B cell (primary cell): Measurements from ENCODE around the gene PHYH. TPM values are rescaled to one million over a fixed set of nuclear protein-coding genes. Genes with fewer than 3 reads are reported as not detected.

ENCODE experiments used
- ATAC-seq: fragments of 200-7000 bp; cut with Tn5 transposase; one replicate; pipeline ENCODE4 v1.10.0; 2021; ENCODE audit warnings: low read depth, mild to moderate bottlenecking, moderate number of reproducible peaks, moderate library complexity
- CTCF ChIA-PET: fragments of 350-600 bp; sonication (Branson Sonifier 250); formaldehyde crosslinking; loops from one replicate; lab custom pipeline; 2021; ENCODE audit warnings: antibody characterized with exemption, inconsistent platforms; lab: Charles Lee
- POLR2A ChIA-PET: fragments of 350-600 bp; sonication (Branson Sonifier 250); formaldehyde crosslinking; loops from one replicate; lab custom pipeline; 2021; ENCODE audit warnings: antibody characterized with exemption; lab: Charles Lee
- DNase-seq: peaks from one replicate; pipeline ENCODE4 v3.0.0; 2013
- H2AFZ ChIP-seq: 2 replicates; pipeline ENCODE4 v1.6.1; 2012; ENCODE audit warnings: mild to moderate bottlenecking, low read depth, low read length; ENCODE audit not compliant: insufficient read depth, poor library complexity, severe bottlenecking
- H3K27ac ChIP-seq, 2 donors: 1 replicate in 1 of 2; 2 replicates in 1 of 2; pipeline ENCODE4 v1.5.1; 2012 to 2013; ENCODE audit warnings: low read length in 2 of 2, mild to moderate bottlenecking in 2 of 2, moderate library complexity in 1 of 2
- H3K27me3 ChIP-seq, 4 experiments: fragments of 200-600 bp in 1 of 4; sonication (generic) in 1 of 4; replicated peaks in 1 of 4; 1 replicate in 2 of 4; 2 replicates in 2 of 4; pipeline versions ENCODE4 v1.6.1 to v1.7.0; 2013 to 2016; ENCODE audit warnings: low read length in 3 of 4, mild to moderate bottlenecking in 2 of 4, mixed read lengths in 1 of 4, moderate library complexity in 1 of 4; ENCODE audit not compliant: insufficient read depth in 4 of 4, control insufficient read depth in 3 of 4; ENCODE audit errors: control extremely low read depth in 1 of 4
- H3K36me3 ChIP-seq, 2 experiments: replicated peaks in 1 of 2; 1 replicate in 1 of 2; 2 replicates in 1 of 2; pipeline versions ENCODE4 v1.6.1 to v1.7.1; 2013; ENCODE audit warnings: low read length in 1 of 2; ENCODE audit not compliant: insufficient read depth in 2 of 2, control insufficient read depth in 1 of 2; ENCODE audit errors: control extremely low read depth in 1 of 2, extremely low read depth in 1 of 2
- H3K4me1 ChIP-seq, 2 donors: fragments of 200-600 bp in 1 of 2; sonication (generic) in 1 of 2; 1 replicate in 1 of 2; 2 replicates in 1 of 2; pipeline versions ENCODE4 v1.5.1 to v1.6.1; 2013 to 2017; ENCODE audit warnings: low read length in 2 of 2; ENCODE audit not compliant: control insufficient read depth in 2 of 2, insufficient read depth in 2 of 2
- H3K4me2 ChIP-seq: replicated peaks from 2 replicates; pipeline ENCODE3; 2012; ENCODE audit warnings: mild to moderate bottlenecking, low read depth, low read length; ENCODE audit not compliant: poor library complexity, severe bottlenecking
- H3K4me3 ChIP-seq, 5 experiments: fragments of 200-600 bp in 1 of 5; sonication (generic) in 1 of 5; 1 replicate in 3 of 5; 2 replicates in 2 of 5; pipeline versions ENCODE4 v1.5.1 to v1.7.0; 2011 to 2016; ENCODE audit warnings: low read length in 4 of 5, mild to moderate bottlenecking in 4 of 5, low read depth in 2 of 5, control low read depth in 1 of 5, moderate library complexity in 1 of 5; ENCODE audit not compliant: insufficient read depth in 1 of 5; ENCODE audit errors: control extremely low read depth in 1 of 5, extremely low read depth in 1 of 5
- H3K79me2 ChIP-seq: fragments of 200-600 bp; sonication (generic); one replicate; pipeline ENCODE4 v1.6.0; 2016; ENCODE audit warnings: low read length; ENCODE audit not compliant: control insufficient read depth, insufficient read depth
- H3K9ac ChIP-seq: fragments of 200-600 bp; sonication (generic); 2 replicates; pipeline ENCODE4 v1.6.1; 2017; ENCODE audit warnings: mild to moderate bottlenecking, low read length, moderate library complexity
- H3K9me3 ChIP-seq, 3 donors: one replicate each; pipeline versions ENCODE4 v1.6.1 to v1.7.1; 2013; ENCODE audit warnings: low read length in 2 of 3; ENCODE audit not compliant: control insufficient read depth in 2 of 3, insufficient read depth in 1 of 3; ENCODE audit errors: control extremely low read depth in 1 of 3
- H4K20me1 ChIP-seq: 2 replicates; pipeline ENCODE4 v1.6.0; 2012; ENCODE audit warnings: mild to moderate bottlenecking, low read length; ENCODE audit not compliant: insufficient read depth, control insufficient read depth, poor library complexity, severe bottlenecking
- H3K27ac Mint-ChIP-seq: one replicate; pipeline ENCODE4 v1.8.0; 2021; ENCODE audit warnings: mixed read lengths
- H3K27me3 Mint-ChIP-seq: one replicate; pipeline ENCODE4 v1.8.0; 2021; ENCODE audit warnings: mixed read lengths
- H3K4me1 Mint-ChIP-seq: one replicate; pipeline ENCODE4 v1.8.0; 2021; ENCODE audit warnings: mixed read lengths
- H3K4me3 Mint-ChIP-seq: one replicate; pipeline ENCODE4 v1.8.0; 2021; ENCODE audit warnings: mixed read lengths
- H3K9me3 Mint-ChIP-seq: one replicate; pipeline ENCODE4 v1.8.0; 2022; ENCODE audit warnings: mixed read lengths; ENCODE audit not compliant: insufficient read depth
- EZH2 ChIP-seq: IDR thresholded peaks from 2 replicates; pipeline ENCODE4 v1.6.1; 2012; ENCODE audit warnings: borderline replicate concordance, low read depth, mild to moderate bottlenecking, moderate library complexity, low read length; ENCODE audit not compliant: insufficient read depth, poor library complexity, severe bottlenecking
- WGBS: methylation state at CpG from one replicate; pipeline ENCODE4 v1.1.5; 2013; ENCODE audit warnings: missing lambda C conversion rate; ENCODE audit not compliant: insufficient coverage; 5-methylcytosine and 5-hydroxymethylcytosine counted together
- intact Hi-C: fragments of 100-400 bp; cut with micrococcal nuclease; formaldehyde crosslinking; loops from one replicate; pipeline ENCODE4 v1.10.0; 2022
- polyA plus RNA-seq: library from polyadenylated mRNA; depleted of rRNA; stranded (reverse); fragments of >200 nt; gene quantifications from 2 replicates; pipeline ENCODE4 v1.2.3, GENCODE V29; 2012
- total RNA-seq, 2 donors: library from RNA; stranded (reverse); fragments of 120-200 nt in 1 of 2; gene quantifications; 1 replicate in 1 of 2; 2 replicates in 1 of 2; pipeline versions ENCODE4 v1.2.3 to v1.2.4, GENCODE V29; 2013 to 2022
- TF ChIP-seq, protein P1 (sequence below): fragments of 200-600 bp; IDR thresholded peaks from one replicate; pipeline ENCODE4 v1.8.0; 2022; ENCODE audit warnings: antibody characterized with exemption, mild to moderate bottlenecking

PHYH gene
- total and polyA plus RNA-seq, 2 donors (not counting 1 experiment from before 2014, with no cell fraction given) = 3.1 to 9.7 TPM

DNA sequence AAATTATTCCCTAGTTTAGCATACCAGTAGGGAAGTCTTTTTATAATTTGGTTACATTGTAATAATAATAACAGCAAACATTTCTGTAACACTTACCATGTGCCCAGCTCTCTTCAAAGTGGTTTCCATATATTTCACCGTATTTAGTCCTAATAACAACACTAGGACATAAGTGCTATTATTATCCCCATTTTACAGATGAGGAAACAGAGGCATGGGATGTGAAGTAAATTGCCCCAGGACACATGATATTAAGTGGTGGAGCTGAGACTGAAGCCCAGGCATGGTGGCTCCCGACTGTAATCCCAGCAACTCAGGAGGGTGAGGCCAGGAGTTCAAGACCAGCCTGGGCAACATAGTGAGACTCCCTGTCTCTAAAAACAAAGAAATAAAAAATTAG, 5.1 kb downstream of the PHYH start:
- Histone ChIP-seq H3K9me3 (no peaks in the 10 kb centered on the region), H3K27me3 (no peaks in the 10 kb centered on the region), H3K36me3 (peaks cover 0 to 7% of the 10 kb centered on the region in 2 experiments), H3K4me1 (peaks cover 4 to 5% of the 10 kb centered on the region in 2 donors), H3K27ac (no peak overlapping the region), H3K79me2 (no peaks in the 10 kb centered on the region), H3K4me2 (no peak overlapping the region), H2AFZ (no peak overlapping the region), H3K4me3 (no peak overlapping the region), H4K20me1 (no peaks in the 10 kb centered on the region), H3K9ac (no peak overlapping the region)
- TF ChIP-seq, protein P1, sequence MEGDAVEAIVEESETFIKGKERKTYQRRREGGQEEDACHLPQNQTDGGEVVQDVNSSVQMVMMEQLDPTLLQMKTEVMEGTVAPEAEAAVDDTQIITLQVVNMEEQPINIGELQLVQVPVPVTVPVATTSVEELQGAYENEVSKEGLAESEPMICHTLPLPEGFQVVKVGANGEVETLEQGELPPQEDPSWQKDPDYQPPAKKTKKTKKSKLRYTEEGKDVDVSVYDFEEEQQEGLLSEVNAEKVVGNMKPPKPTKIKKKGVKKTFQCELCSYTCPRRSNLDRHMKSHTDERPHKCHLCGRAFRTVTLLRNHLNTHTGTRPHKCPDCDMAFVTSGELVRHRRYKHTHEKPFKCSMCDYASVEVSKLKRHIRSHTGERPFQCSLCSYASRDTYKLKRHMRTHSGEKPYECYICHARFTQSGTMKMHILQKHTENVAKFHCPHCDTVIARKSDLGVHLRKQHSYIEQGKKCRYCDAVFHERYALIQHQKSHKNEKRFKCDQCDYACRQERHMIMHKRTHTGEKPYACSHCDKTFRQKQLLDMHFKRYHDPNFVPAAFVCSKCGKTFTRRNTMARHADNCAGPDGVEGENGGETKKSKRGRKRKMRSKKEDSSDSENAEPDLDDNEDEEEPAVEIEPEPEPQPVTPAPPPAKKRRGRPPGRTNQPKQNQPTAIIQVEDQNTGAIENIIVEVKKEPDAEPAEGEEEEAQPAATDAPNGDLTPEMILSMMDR = no peak
- no peak for TF ChIP-seq EZH2
- no peak overlapping the region for H3K27ac Mint-ChIP-seq
- DNase-seq = no peak
- no peaks in the 10 kb centered on the region for H3K27me3 Mint-ChIP-seq
- ChIA-PET POLR2A (no interaction called here), CTCF (interaction anchor here (0.8 kb wide), 1 partner anchor 22 kb away, joined by 3 read pairs; no protein-coding TSS in a partner anchor)
- no peak overlapping the region for H3K4me3 Mint-ChIP-seq
- intact Hi-C loops = no loop called here
- WGBS = no CpG with 5 or more reads among the region's 2 CpGs
- no peaks in the 10 kb centered on the region for H3K9me3 Mint-ChIP-seq
- ATAC-seq = no peak
- H3K4me1 Mint-ChIP-seq = peaks cover 5% of the 10 kb centered on the region

DNA sequence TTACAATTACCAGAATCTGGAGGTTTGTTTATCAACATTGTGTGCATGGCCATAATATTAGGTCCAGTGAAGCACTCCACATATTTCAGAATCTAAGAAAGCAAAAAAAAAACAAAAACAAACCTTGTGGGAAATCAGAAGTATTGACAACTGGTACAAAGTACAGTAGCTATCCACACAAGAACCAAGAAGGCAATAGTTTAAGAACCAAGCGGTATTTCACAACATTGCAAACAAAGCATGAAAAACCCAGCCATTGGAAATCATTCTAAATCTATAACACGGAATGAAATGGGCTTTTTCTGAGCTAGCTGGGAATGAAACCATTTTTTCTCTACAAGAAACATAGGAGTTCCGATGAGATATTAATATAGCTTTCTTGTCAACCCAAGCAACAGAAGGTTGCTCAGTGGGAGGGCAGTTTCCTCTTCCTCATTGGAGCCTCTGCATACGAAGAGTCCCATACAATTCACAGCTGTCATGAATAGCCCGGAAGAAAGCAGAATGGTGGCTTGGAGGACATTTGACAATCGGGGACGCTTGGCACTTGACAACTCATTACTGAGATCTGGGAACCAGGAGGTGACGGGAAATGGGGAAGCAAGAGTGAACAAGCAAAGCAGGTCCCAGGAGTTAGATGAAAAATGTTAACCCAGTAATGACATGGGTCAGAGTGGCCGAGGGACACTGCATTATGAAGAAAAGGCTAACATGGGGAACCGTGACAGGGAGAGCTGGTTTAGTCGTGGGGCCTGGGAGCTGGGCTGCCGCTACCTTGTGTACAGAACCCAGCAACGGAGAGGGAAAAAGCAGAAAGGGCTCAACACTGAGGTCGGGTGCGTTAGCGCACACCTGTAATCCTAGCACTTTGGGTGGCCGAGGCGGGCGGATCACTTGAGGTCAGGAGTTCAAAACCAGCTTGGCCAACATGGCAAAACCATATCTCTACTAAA, 7.8 kb downstream of the PHYH start:
- no peaks in the 10 kb centered on the region for H4K20me1 ChIP-seq
- Mint-ChIP-seq H3K27me3 (no peaks in the 10 kb centered on the region), H3K27ac (no peak overlapping the region), H3K9me3 (no peaks in the 10 kb centered on the region), H3K4me3 (no peak overlapping the region), H3K4me1 (peaks cover 10% of the 10 kb centered on the region)
- H3K36me3 ChIP-seq = peaks cover 0 to 7% of the 10 kb centered on the region in 2 experiments
- no peak overlapping the region for H3K27ac ChIP-seq
- H3K9me3 ChIP-seq = no peaks in the 10 kb centered on the region
- H3K79me2 ChIP-seq = no peaks in the 10 kb centered on the region
- intact Hi-C loops = no loop called here
- no peak for TF ChIP-seq EZH2
- TF ChIP-seq, protein P1 = no peak
- WGBS = 95% methylated on average over 15 of the region's 19 CpGs
- no peak overlapping the region for H3K4me3 ChIP-seq
- H3K4me2 ChIP-seq = no peak overlapping the region
- peaks cover 0 to 4% of the 10 kb centered on the region in 2 donors for H3K4me1 ChIP-seq
- ATAC-seq (no peak), DNase-seq (no peak)
- ChIA-PET POLR2A (no interaction called here), CTCF (interaction anchor here (0.8 to 1.8 kb wide), 3 partner anchors 10 to 86 kb away, joined by 3 to 9 read pairs (median 4); no protein-coding TSS in a partner anchor)
- no peak overlapping the region for H2AFZ ChIP-seq
- H3K9ac ChIP-seq = no peak overlapping the region
- no peaks in the 10 kb centered on the region for H3K27me3 ChIP-seq
